NCI-H1048 (cell line): Measurements from ENCODE around the gene YBX1.
"Not testable (repeated sequence)": the region's sequence is repeated elsewhere in the genome, so short reads cannot be mapped to it uniquely, and the experiment has no call there.

Experiments used
- DNase-seq: peaks from one replicate; lab custom pipeline; 2025; lab: John Stamatoyannopoulos, UW

YBX1 gene

DNA sequence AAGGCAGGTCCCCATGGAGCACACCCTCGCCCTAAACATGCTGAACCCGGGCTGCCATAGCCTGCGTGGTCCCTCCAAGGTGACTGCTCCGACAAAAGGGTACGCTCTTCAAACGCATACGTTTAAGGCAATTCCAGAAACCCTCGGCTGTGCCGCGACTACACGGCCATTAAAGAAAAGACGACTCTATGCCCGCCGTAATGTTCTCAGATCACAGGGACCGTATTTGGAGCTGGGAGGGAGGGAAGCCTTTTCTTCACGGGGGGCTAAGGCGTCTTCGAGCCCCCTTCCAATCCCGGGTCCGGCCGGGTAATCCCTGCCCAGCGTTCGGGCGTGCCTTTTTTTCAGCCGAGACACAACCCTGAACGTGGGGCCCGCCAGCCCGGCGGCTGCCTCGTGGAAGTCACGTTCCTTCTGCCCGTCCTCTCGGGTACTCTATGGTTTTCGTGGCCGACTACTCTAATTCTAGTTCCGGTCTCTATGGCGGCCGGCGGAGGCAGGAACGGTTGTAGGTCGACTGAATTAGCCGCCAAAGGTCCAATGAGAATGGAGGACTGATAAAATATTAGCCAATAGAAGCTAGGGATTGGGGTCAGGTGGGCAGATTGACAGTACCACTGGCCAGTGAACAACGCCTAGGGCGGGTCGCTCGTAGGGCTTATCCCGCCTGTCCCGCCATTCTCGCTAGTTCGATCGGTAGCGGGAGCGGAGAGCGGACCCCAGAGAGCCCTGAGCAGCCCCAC, at the start of gene YBX1:
Gene YBX1 (plus strand): TSS at position 678 of the 743 bp plus-strand sequence. CDS start 148 bp downstream, outside the sequence.
- peak; percentile 94 for DNase-seq

DNA sequence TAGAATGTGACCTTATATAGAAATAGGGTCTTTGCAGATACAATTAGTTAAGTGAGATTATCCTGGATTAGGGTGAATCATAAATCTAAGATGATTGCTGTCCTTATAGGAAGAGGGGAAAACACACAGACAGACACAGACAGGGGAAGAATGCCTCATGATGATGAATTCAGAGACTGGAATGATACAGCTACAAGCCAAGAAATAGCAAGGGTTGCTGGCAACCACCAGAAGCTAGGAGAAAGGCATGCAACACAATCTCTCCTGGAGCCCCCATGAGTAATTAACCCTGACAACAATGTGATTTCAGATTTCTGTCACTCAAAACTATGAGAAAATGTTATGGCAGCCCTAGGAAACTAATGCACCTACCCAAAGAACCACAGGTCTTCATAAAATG, 43.1 kb upstream of the YBX1 start:
- no peak for DNase-seq

DNA sequence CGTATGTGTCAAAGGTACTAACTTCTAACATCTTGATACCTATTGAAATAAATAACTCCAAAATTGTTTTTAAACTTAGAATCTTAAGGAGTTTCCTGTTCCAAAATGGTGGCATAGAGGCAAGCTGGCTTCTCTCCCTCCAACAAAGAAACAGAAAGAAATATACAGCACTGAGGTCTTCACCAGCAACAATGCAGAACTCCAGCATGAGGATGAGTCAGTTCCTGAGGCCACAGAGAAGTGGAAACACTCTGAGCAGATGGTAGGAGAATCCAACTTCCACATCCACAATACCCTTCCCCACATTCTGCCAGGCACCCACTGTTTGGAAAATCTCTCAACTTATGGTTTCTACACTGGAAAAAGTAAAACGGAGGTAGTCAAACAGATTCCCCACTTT, 36.2 kb upstream of the YBX1 start:
- DNase-seq = no peak

DNA sequence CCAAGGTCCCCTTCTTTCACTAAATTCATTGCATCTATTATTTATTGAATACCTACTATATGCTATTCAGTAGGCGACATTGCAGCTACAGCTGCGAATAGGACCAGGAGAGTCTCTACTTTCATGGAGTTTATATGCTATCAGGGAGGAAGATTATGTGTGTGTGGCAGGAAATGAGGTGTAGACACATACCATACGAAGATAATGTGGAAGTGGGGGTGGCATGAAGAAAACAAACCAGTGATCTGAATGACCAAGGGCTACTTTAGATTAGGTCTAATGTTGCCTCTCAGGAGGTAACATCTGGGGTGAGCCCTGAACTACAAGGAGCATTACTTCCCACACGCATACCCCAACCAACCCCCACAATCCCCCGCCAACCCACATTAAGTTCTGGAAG, 25.0 kb upstream of the YBX1 start:
- DNase-seq = no peak

DNA sequence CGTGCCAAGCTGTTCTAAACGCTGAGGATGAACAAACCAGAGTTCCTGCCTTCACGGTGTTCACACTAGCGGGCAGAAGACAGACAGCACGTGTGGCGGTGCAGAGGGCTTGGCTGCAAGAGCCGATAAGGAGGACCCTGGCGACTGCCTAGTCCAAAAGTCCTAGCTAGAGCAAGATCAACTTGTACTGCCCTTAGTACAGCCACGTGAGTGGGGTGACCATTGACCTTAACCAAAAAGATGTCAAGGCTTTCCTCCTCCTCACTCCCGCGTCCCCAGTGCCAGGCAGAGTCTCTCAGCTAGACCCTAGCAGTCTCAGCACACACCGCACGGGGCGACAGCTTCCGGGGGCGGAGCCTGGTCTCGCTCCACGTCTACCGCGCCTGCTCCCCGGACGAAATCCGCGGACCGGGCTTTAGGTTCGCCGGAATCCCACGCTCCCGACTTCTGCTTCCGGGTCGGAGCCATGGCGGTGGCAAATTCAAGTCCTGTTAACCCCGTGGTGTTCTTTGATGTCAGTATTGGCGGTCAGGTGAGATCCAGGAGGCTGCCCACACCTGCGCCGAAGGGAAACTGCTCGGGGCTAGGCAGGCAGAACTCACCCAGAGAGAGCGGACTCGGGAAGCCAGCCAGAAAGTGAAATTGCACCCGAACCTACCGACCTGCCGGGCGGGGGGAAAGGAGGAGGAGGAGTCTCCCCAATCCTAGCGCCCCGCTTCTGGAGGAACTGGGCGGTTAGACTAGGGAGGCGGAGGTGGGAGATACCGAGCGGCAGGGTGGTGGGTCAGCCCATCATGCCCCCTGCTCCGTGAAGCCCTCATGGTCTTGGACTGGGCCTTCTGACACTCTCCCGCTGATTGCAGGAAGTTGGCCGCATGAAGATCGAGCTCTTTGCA, 24.0 kb upstream of the YBX1 start, which contains the start of gene PPIH:
Gene PPIH (plus strand): TSS at position 443 of the 896 bp plus-strand sequence. CDS start 24 bp downstream, at position 467.
- DNase-seq = peak; percentile 82

DNA sequence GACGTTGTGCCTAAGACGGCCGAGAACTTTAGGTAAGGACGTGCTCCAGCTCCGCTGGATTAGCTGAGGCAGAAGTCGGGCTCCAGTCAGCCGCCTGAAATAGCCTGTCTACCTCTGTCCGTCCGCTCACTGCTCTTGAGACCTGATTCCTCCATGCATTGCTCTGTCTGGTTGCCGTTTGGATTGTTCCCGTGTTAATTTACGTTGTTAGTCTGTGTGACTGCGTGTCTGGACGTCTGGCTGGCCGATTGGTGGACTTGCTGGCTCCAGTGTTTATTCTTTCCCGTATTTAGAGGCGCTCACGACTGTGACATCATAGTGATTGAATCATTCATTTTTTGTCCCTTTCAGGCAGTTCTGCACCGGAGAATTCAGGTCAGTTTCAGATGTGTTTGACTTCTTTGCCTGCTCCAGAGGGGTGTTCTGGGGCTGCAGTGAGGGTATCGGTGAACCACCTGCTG, 23.3 kb upstream of the YBX1 start:
- no peak for DNase-seq

DNA sequence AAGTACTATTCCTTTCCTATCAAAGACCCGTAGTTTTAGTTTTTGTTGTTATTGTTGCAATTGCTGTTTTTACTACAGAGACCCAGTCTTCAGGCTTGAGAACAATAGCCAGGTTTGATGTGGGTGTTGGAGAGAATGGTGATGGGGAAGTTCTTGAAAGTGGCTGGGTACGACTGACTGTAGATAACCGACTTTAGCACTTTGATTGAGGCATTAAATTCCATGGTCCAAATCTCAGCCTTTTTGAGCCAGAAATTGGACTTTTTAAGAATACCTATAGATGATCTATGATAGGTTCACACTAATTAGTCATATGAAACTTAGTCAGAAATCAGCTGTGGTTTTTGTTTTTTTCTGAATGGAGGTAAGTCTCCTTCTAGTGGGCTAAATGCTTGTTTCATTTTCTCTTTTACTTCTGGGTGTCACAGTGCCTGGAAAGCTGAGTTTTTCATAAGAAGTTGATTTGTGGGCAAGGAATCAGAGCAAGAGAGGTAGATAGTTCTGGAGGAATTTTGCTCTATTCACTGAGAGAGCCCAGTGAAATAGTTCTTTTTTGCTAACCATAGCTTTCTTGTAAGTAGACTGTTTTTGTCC, 21.2 kb upstream of the YBX1 start:
- no peak for DNase-seq

DNA sequence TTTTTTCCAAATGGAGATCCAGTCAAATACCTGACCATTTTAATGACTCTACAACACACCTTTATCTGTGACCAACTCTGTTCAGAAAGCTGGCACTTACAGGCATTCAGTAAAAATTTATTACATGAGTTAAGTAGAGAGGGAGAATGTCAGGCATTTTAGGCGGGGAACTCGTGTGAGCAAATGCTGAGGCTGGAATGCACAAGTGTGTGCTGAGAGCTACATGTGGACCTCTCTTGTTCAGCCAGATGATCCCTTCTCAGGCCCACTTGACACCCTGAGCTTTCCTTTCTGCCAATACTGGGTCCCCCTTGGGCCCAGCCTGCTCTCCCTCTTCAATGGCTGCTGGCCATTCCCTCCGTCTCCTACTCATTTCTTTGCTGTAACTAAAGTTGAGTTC, 12.3 kb upstream of the YBX1 start:
- DNase-seq = no peak

DNA sequence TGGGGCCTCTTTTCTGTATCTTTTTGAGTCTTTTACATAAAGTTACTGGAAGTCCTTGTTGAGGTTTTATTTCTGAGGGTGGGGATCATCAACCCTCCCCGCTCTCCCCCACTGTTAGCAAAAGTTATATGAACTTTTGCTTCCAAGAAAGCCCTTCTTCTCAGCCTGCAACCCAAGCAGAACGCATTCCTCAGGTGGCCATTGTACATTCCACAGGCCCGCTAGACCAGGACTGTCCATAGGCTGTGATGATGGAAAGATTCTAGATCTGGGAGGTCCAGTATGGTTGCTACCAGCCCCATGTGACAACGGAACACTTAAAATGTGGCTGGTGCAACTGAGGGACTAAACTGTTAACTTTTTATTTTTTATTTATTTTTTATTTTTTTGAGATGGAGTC, 11.8 kb upstream of the YBX1 start:
- DNase-seq = no peak

DNA sequence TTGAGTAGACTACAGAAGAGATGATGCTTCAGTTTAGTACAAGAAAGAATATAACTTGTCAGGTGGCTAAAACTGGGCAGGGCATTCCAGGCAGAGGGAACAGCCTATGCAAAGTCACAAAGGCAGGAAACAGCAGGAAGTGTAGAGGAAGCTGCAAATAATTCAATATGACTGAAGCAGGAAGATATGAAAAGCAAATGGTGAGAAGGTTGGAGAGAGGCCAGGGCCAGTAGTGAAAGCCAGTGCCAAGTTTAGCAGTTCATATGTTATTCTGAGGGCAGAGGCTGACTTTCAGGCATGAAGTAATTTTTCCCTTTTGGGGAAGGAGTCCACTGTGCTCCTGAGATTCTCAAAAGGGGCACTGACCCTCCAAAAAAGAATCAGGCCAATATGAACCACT, 8.0 kb upstream of the YBX1 start:
- DNase-seq = no peak

DNA sequence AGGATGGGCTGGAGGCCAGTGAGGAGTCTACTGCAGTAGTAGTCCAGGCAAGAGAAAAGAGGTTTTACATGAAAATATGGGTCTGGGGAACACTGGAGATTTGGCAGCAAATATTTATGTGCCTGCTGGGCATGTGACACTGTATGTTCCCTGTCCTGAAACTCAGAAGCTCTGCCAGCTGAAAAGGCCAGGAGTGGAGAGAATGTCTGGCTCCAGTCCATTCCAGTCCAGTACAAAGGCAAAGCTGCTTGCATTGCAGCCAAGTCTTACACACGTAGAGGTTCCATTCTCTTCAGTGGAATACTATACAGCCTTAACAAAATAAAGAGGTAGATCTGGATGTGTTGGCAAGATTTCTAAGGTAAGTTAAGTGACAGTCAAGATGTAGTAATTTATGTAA, 7.5 kb upstream of the YBX1 start:
- no peak for DNase-seq

DNA sequence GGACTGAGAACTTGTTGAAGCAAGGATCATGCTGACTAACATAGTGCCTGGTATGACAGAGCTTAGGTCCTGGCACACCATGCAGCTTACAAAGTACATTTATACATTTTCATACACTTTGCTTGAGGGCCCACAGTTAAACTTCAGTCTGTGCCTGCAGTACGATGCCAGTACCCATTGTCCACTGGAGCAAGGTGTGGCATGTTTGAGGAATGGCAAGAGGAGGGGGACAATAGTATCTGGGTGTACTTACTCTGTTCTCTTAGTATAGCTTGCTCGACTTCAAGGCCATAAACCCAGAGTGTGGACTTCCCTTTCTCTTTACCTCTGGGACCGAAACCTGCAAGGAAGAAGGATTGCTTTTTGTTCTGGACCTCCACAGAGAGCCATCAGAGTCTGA, 6.8 kb upstream of the YBX1 start:
- DNase-seq = no peak

DNA sequence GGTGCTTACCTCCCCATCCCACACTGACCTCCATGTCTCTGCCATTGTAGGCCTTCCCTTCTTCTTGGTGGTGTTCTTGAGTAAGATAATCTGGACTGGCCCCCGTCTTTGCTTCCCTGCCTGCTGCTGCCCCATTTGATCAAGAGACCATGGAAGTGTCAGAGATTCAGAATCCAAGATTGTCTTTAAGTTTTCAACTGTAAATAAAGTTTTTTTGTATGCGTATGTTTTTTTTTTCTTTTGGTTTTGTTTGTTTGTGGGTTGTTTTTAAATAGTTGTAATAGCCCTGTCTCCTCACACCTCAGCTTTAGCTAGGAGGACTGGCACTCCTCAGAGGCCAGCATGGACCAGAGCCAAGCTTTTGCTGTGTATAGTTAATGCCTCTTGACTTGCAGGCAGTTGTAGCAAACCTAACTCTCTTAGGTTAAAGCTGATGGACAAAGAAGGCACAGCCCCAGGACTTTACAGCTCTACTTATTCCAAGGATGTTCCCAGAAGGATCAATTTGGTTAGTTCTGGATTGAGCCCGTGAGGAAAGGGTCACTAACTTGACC, 5.6 kb upstream of the YBX1 start:
- no peak for DNase-seq

DNA sequence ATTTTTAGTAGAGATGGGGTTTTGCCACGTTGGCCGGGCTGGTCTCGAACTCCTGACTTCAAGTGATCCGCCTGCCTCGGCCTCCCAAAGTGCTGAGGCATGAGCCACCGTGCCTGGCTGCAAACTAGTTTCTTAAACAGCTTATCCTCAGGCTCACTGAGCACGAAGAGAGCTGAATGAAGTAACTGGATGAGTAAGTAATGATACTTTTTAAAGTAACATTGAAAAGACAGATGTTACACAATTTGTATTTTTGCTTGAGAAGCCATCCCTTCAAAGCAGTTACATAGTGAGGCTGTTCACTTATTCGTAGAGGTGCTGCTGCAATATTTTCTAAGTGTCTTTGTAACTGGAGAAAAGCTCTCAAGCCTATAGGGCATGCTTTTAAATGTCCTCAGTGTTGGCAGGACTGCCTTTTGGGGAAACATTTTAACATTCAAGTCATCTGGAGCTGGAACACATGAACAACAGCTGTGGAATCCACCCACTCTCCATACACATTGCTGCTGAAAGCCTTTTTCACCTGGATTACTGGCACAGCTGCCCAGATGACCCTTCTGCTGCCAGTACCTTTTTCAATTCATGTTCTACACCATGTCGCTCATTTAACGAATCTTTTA, 2.7 kb upstream of the YBX1 start:
- DNase-seq = no peak

DNA sequence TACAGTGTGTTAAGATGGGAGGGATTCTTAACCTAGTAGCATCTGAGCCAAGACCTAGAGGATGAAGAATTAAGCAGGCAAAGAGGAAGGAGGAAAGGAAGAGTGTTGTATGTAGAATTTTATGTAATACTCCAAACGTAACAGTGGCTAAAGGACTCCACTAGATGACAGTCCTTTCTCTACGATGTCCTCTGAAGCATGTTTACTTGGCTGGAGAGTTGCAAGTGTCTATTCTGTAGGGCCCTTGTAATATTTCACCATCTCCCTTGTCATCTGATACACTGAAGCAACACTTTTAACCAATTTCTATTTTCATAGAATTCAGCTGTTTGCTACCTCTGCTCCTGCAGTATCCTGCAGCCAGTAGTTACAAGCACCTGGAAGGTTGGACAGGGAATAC, 2.2 kb upstream of the YBX1 start:
- no peak for DNase-seq

DNA sequence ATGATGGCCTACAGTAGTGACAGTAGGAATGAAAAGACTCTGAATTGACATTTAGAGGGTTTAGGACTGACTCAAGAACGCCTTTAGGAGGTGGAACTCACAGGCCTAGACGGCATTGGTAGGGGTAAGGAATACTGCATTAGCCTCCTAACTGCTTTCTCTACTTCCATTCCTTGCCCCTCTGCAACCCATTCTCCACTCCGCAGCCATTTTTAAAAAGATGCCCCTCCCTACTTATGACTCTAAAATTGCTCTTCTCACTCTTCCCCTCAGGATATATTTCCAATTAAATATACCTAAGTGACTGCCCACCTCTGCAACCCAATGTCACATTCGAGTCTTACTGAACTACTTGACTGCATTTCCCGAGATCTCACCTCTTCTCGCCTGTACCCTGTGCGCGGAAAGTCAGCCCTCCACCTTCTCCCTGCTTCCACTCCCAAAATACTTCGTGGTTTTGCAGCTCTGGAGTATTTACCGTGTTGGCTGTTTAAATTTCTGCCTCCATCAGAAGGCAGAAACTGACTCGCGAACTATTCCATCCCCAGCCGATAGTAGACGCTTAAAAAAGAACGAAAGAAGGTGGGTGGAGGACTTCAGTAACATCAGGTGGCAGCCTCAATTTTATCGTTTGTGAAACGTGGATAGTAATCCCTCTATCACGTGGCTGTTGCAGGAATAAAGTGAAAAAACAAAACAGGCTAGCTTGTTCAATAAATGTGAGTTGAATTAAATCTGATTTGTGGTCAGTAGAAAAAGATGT, 1.1 kb upstream of the YBX1 start:
- no peak for DNase-seq

DNA sequence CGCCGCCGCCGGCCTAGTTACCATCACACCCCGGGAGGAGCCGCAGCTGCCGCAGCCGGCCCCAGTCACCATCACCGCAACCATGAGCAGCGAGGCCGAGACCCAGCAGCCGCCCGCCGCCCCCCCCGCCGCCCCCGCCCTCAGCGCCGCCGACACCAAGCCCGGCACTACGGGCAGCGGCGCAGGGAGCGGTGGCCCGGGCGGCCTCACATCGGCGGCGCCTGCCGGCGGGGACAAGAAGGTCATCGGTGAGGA, 193 bp downstream of the YBX1 start:
- not testable (repeated sequence) for DNase-seq

DNA sequence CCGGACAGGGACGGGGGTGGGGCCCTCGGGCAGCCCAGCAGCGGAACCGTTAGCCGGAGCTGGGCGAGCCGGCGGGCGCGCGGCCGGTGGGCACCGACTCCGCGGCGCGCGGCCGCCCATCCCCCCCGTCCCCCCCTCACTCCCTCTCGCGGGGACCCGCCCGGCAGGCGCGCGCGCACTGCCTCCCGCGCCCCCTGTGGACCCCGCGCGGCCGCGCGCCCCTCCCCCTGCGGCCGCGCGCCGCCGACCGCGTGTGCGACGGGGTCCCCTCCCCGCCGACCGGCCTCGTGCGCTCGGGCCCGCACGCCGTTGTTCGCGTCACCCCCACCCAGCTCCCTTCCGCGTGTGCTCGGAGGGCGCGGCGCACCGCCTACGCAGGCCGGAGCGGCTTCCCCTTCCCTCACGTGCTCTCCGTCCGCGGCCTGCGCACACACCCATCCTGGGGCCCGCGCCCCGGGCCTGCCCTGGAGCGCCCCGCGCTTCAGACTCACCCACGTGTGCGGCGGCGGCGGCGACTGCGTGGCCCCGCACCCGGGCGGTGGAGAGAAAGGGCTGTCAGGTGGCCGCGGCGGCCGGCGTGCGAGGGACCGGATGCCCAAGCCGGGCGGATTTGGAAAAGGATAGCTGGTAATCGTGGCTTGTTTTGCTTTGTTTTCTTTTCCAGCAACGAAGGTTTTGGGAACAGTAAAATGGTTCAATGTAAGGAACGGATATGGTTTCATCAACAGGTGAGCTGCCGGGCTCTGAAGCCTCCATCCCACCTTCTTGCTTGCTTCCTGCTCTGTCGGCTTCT, 717 bp downstream of the YBX1 start:
- peak; percentile 58 for DNase-seq

DNA sequence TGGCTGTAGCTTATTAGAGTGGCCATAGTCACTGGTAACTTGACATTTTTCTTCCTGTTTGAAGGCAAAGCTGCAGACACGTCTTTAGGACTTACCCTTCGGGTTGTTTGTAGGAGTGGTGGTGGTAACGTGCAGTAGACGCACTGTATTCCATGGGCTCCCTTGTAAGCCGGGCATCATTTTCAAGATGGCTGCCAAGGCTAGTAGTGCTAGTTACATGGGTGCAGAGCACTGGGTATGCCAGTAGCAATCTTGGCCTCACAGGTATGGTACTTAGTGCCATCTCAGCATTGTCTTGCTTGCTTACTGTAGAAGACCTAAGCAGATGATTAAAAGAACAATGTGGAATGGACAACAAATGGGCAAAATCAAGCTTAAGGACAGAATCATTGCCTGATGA, 1.9 kb downstream of the YBX1 start:
- no peak for DNase-seq

DNA sequence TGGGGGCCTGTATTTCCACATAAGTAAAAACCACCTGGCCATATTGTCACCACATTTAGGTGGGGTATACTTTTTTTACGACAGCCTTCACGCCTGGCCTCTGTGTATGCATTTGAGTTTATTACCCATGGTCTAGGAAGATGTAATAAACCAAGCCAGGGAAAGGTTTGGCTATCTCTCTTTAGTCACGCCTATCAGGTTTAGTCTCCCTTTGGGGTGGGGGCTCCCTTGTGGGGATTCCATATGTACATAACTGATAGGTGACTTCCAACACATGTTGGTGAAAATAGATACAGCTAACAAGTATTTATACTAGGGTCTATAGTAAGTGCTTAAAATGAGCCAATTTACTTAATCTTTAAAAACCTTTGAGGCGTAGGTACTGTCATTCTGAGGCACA, 4.2 kb downstream of the YBX1 start:
- no peak for DNase-seq

DNA sequence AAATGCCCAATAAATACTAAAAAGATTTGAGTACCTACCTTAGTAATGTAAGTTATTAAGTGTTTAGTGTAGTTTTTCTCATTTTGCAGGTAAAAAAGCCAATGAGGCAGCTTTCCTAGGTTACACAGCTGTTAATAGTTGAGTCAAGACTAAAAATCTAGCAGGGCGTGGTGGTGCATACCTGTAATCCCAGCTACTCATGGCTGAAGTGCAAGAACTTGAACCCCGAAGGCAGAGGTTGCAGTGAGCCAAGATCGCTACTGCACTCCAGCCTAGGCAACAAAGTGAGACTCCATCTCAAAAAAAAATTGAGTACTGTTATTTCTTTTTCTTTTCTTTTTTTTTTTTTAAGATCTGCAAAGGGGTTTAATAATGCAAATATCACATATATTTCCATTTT, 7.7 kb downstream of the YBX1 start:
- DNase-seq = no peak
